HG03457 (cell line): Measurements from ENCODE around the gene EXD1.
"Not testable (repeated sequence)": the region's sequence is repeated elsewhere in the genome, so short reads cannot be mapped to it uniquely, and the experiment has no call there.

Source experiments
- ATAC-seq: cut with Tn5 transposase; IDR thresholded peaks from one replicate; pipeline ENCODE4 v1.9.1; 2021; ENCODE audit warnings: moderate number of reproducible peaks; ENCODE audit not compliant: unreplicated experiment

Gene EXD1

GRCh38 chr15:41150279-41150678, 80.3 kb downstream of the EXD1 start:
- ATAC-seq, result no peak

DNA sequence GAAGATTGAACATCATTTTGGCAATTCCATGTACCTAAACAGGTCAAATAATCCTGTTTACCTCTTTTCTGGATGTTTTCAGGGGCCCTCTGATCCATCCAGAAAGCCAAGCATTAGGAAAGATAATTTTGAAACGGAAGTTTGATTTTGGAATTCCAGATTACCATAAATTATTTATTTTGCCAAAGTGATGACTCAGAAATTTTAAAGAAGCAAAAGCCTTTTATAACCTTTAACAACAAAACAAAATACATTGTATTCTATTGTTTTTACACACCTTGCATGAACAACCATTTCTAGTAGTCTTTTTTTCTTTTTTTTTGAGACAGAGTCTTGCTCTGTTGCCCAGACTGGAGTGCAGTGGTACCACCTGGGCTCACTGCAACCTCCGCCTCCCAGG, 82.5 kb downstream of the EXD1 start:
- no peak for ATAC-seq

DNA sequence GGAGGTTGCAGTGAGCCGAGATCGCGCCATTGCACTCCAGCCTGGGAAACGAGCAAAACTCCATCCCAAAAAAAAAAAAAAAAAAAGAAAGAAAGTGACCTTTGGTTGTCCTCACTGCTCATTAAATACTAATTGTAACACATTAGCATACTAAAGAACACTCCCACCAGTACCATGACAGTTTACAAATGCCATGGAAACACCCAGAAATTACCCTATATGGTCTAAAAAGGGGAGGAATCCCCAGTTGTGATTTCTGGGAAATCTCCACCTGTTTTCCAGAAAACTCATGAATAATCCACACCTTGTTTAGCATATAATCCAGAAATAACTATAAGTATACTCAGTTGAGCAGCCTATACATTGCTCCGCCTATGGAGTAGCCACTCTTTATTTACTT, 90.9 kb downstream of the EXD1 start:
- no peak for ATAC-seq

DNA sequence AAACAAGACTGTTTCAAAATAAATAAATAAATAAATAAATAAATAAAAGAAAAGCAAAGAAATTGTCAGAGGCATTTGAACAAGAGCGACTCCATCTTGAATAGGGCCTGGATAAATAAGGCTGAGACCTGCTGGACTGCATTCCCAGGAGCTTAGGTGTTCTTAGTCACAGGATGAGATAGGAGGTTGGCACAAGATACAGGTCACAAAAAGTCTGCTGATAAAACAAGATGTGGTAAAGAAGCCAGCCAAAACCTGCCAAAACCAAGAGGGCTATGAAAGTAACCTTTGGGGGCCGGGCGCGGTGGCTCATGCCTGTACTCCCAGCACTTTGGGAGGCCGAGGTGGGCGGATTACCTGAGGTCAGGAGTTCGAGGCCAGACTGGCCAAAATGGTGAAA, 91.4 kb downstream of the EXD1 start:
- not testable (repeated sequence) for ATAC-seq

DNA sequence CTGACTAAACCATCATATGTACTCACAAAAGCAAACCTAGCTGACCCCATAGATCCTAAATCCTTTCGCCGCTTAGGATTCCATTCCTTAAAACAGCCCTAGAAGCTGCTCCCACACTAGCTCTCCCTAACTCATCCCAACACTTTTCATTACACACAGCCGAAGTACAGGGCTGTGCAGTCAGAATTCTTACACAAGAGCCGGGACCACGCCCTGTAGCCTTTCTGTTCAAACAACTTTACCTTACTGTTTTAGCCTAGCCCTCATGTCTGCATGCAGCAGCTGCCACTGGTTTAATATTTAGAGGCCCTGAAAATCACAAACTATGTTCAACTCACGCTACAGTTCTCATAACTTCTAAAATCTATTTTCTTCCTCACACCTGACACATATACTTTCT, 95.0 kb downstream of the EXD1 start:
- not testable (repeated sequence) for ATAC-seq

DNA sequence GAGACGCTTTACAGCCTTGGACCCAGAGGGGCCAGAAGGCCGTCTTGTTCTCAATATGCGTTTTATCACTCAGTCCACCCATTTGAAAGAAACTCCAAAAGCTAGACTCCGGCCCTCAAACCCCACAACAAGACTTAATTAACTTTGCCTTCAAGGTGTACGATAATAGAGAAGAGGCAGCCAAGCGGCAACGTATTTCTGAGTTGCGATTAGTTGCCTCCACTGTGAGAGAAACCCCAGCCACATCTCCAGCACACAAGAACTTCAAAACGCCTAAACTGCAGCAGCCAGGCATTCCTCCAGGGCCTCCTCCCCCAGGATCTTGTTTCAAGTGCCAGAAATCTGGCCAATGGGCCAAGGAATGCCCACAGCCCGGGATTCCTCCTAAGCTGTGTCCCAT, 97.1 kb downstream of the EXD1 start:
- no peak for ATAC-seq
